Measurements from ENCODE around the gene RGR.

Gene RGR

DNA sequence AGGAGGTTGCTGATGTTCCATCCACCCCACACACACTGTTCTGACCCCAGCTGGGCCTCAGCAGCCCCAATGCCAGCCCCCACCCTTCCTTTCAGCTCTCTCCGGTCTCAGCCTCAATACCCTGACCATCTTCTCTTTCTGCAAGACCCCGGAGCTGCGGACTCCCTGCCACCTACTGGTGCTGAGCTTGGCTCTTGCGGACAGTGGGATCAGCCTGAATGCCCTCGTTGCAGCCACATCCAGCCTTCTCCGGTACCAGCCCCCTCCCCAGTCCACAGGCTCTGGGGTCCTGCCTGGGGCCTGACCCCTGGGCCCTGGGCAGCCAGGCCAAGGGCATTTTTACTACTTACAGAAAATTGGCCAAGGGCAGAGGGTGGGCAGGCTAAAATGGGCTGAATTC is 2.6 kb downstream of the RGR start:
- DNase-seq (ENCODE audit: insufficient read length, low spot score): no peak
- FAIRE-seq: no peak
- TF ChIP-seq POLR2AphosphoS5 (IDR thresholded peaks at IDR 0.05; ENCODE audit: low read depth, low read length) (no peak), TAF1 (IDR thresholded peaks at IDR 0.05; ENCODE audit: low read depth, low read length) (no peak), POU2F2 (IDR thresholded peaks at IDR 0.05; ENCODE audit: low read depth, low read length) (no peak), PAX5 (IDR thresholded peaks at IDR 0.05; ENCODE audit: insufficient read depth, low read length, severe bottlenecking) (no peak), POLR2A (IDR thresholded peaks at IDR 0.05; ENCODE audit: low read depth, low read length) (no peak), SPI1 (IDR thresholded peaks at IDR 0.05; ENCODE audit: low read depth, low read length) (no peak)

DNA sequence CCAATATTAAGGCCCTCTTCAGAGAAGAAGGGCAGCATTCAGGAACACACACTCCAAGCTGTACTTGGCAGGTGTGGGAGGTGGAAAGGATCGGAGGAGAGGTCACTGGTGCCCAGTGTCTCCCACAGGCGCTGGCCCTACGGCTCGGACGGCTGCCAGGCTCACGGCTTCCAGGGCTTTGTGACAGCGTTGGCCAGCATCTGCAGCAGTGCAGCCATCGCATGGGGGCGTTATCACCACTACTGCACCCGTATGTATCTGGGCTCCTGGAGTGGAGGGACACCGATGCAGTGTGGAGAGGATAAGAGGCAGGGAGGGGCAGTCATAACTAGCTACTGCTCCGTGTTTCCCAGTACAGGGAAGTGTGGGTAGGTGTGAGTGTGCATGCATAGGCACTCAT is 3.9 kb downstream of the RGR start:
- TF ChIP-seq POU2F2 (IDR thresholded peaks at IDR 0.05; ENCODE audit: low read depth, low read length) (no peak), SPI1 (IDR thresholded peaks at IDR 0.05; ENCODE audit: low read depth, low read length) (no peak), POLR2AphosphoS5 (IDR thresholded peaks at IDR 0.05; ENCODE audit: low read depth, low read length) (no peak), POLR2A (IDR thresholded peaks at IDR 0.05; ENCODE audit: low read depth, low read length) (no peak), TAF1 (IDR thresholded peaks at IDR 0.05; ENCODE audit: low read depth, low read length) (no peak), PAX5 (IDR thresholded peaks at IDR 0.05; ENCODE audit: insufficient read depth, low read length, severe bottlenecking) (no peak)
- no peak for DNase-seq (ENCODE audit: insufficient read length, low spot score)
- FAIRE-seq: no peak

DNA sequence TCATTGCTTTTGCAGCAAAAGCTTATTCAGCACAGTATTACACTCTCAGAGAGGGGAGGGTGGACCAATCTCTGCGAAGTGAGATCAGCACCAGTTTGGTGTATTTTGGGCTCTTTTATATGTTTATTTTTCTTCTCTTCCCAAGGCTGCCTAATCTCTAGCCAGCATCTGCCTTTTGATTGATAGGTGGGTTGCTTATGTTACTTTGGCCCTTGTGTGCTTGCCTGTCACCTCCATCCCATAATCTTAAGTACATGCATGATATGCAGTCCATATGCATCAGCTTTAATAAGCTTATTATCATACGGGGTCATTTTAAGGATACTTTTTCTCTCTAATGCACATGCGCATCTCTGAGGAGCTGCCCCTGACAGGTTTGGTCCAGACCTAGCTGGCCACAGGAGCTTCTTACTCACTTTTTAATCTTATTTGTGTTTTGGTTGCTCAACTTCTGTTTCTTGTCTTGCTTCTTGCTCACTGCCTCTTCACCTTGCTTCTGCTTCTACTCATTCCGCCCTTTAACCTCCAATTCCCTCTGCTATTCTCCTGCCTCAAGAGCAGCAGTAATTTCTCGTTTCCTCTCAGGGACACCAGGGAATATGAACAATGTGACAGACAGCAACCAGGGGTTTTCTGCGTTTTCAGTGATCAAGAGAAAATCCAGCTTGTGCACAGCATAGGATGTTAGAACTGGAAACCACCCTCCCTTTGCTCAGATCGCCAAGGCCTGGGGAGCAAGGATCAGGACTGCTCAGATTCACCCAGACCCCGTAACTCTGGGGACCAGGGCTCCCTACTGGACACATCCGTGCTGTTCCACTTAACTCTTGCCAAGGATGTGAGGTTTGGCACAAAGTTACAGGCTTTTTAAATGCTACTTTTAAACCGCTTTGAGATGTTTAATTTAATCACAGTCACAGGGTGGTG is 10.0 kb downstream of the RGR start:
- DNase-seq (ENCODE audit: insufficient read length, low spot score): no peak
- TF ChIP-seq POLR2A (IDR thresholded peaks at IDR 0.05; ENCODE audit: low read depth, low read length) (no peak), PAX5 (IDR thresholded peaks at IDR 0.05; ENCODE audit: insufficient read depth, low read length, severe bottlenecking) (no peak), TAF1 (IDR thresholded peaks at IDR 0.05; ENCODE audit: low read depth, low read length) (no peak), SPI1 (IDR thresholded peaks at IDR 0.05; ENCODE audit: low read depth, low read length) (no peak), POLR2AphosphoS5 (IDR thresholded peaks at IDR 0.05; ENCODE audit: low read depth, low read length) (no peak), POU2F2 (IDR thresholded peaks at IDR 0.05; ENCODE audit: low read depth, low read length) (no peak)
- FAIRE-seq: no peak

DNA sequence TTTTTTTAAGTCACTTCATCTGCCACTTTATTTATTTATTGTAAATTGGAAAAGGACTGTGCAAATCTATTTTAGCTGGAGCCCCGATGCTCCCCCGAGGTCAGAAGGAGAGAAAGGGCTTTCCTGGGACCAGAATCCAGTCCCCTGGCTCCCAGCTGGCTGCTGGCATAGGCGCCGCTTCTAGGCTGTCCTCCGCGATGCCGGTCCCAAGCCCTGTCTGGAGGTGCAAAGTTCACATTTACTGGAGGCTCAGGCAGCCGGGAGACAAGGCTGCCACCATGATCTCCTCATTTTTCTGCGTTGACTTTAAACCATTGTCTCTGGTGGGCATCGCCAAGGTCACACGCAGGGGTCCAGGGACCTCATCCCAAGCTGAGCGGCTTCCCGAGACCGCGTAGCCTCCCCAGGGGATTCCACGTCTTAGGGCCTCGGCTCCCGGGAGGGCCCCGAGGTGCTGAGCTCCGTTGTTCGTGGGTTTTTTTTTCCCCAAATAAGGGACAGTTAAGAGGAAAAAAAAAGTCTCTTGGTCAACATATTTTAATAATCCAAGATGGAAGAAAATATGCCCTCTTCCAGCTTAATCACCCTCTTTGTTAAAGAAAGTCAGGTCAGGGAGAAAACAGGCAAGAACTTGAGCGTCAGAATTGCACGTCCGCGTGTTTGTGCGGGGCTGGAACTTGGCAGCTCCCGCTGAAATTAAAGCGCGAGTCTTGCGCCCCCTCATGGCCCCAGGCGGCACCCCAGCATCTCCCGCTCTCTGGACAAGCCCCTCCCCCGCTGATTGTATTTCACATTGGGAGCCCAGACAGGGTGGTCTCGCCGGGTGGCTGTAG is 11.9 kb downstream of the RGR start:
- no peak for DNase-seq (ENCODE audit: insufficient read length, low spot score)
- FAIRE-seq: no peak
- no peak for TF ChIP-seq SPI1 (IDR thresholded peaks at IDR 0.05; ENCODE audit: low read depth, low read length)
- TF ChIP-seq POU2F2 (IDR thresholded peaks at IDR 0.05; ENCODE audit: low read depth, low read length): no peak
- TF ChIP-seq PAX5 (IDR thresholded peaks at IDR 0.05; ENCODE audit: insufficient read depth, low read length, severe bottlenecking): no peak
- TF ChIP-seq POLR2AphosphoS5 (IDR thresholded peaks at IDR 0.05; ENCODE audit: low read depth, low read length): no peak
- TF ChIP-seq POLR2A (IDR thresholded peaks at IDR 0.05; ENCODE audit: low read depth, low read length): no peak
- TF ChIP-seq TAF1 (IDR thresholded peaks at IDR 0.05; ENCODE audit: low read depth, low read length): no peak

DNA sequence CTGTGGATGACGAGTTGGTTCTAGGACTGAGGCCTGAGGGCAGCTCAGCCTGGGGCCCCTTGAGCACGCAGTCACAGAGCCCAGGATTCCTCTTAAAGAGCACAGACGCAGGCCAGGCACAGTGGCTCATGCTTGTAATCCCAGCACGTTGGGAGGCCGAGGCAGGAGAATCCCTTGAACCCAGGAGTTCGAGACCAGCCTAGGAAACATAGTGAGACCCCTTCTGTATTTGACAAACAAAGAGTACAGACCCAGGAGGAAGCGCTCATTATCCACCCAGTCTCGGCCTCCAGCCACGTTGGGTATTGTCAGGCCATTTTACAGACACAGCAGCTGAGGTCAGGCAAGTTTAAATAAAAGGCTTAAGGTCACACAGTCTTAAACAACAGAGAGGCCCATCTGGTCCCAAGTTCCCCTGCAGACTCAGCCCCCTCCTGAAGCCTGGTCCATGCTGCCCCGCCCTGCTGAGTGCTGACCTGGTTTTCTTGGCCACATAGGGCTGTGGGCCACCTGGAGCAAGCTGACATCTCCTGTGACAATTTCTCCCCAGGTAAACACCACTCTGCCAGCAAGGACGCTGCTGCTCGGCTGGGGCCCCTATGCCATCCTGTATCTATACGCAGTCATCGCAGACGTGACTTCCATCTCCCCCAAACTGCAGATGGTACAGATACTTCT is 12.6 kb downstream of the RGR start:
- TF ChIP-seq PAX5 (IDR thresholded peaks at IDR 0.05; ENCODE audit: insufficient read depth, low read length, severe bottlenecking) (no peak), POU2F2 (IDR thresholded peaks at IDR 0.05; ENCODE audit: low read depth, low read length) (no peak), TAF1 (IDR thresholded peaks at IDR 0.05; ENCODE audit: low read depth, low read length) (no peak), POLR2A (IDR thresholded peaks at IDR 0.05; ENCODE audit: low read depth, low read length) (no peak), SPI1 (IDR thresholded peaks at IDR 0.05; ENCODE audit: low read depth, low read length) (no peak), POLR2AphosphoS5 (IDR thresholded peaks at IDR 0.05; ENCODE audit: low read depth, low read length) (no peak)
- FAIRE-seq (no peak), DNase-seq (ENCODE audit: insufficient read length, low spot score) (no peak)

DNA sequence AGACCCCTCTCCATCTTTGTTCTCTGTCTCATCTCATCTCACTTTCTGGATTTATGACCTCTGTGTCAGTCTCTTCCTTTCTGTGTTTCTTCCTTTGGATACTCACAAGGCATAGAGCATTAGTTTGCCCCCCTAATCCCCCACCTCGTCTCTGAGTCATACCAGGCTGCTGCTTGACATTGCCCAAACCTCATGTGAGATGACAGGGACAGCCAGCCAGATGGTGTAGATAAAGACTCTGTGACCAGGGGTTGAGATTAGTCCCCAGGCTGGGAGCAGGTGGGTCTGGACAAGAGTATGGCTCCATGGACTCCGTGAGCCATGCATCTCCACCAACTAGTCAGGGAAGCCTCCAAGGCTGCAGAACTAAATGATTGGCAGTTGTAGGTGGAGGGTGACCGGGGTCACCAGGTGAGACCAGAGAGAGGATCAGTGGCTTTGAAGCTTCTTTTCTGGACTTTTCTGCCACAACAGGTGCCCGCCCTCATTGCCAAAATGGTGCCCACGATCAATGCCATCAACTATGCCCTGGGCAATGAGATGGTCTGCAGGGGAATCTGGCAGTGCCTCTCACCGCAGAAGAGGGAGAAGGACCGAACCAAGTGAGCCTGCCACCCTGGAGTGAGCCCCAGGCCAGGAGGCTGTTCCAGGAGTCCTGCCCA is 13.3 kb downstream of the RGR start:
- FAIRE-seq: no peak
- TF ChIP-seq PAX5 (IDR thresholded peaks at IDR 0.05; ENCODE audit: insufficient read depth, low read length, severe bottlenecking): no peak
- TF ChIP-seq SPI1 (IDR thresholded peaks at IDR 0.05; ENCODE audit: low read depth, low read length): no peak
- TF ChIP-seq POLR2AphosphoS5 (IDR thresholded peaks at IDR 0.05; ENCODE audit: low read depth, low read length): no peak
- no peak for TF ChIP-seq POU2F2 (IDR thresholded peaks at IDR 0.05; ENCODE audit: low read depth, low read length)
- TF ChIP-seq TAF1 (IDR thresholded peaks at IDR 0.05; ENCODE audit: low read depth, low read length): no peak
- no peak for TF ChIP-seq POLR2A (IDR thresholded peaks at IDR 0.05; ENCODE audit: low read depth, low read length)
- no peak for DNase-seq (ENCODE audit: insufficient read length, low spot score)

GRCh38 chr10:84261236-84261915 is 16.5 kb downstream of the RGR start:
- no peak for FAIRE-seq
- no peak for DNase-seq (ENCODE audit: insufficient read length, low spot score)
- TF ChIP-seq POLR2AphosphoS5 (IDR thresholded peaks at IDR 0.05; ENCODE audit: low read depth, low read length) (no peak), TAF1 (IDR thresholded peaks at IDR 0.05; ENCODE audit: low read depth, low read length) (no peak)

DNA sequence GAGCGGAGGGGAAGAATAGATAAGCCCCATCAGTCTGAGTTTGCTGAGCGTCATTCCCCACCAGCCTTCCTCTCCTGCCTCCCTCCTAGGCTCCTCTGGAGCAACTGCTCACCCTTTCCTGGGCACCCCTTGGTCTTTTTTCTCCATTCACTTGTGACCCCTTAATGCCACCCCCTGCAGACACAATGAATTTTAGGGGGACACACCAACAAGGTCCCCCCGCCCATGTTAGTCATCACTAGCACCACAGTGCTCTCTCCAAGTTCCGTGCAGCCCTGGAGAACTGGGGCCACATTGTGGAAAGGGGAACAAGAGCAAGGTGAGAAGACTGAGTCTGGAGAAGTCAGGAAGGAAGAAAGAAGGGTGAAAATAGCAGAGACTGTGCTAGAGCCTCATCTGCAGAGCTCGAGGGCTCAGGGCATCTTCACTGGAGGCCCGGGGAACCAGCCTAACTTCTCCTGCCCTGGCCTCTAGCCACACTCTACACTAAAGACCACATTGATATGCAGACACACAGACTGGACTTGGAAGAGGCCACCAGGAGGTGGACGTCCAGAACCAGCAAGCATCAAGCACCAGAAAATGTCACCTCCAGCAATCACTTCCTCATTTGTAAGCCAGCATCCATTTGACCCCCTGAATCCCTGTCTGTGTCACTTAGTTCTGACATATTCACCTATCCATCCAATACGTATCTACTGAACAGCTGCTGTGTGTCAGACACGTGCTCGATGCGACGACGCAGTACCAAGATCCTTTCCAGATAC is 17.5 kb downstream of the RGR start:
- no peak for DNase-seq (ENCODE audit: insufficient read length, low spot score)
- FAIRE-seq: no peak
- no peak for TF ChIP-seq POU2F2 (IDR thresholded peaks at IDR 0.05; ENCODE audit: low read depth, low read length)
- peak; percentile 77 for TF ChIP-seq SPI1 (IDR thresholded peaks at IDR 0.05; ENCODE audit: low read depth, low read length)
- no peak for TF ChIP-seq POLR2AphosphoS5 (IDR thresholded peaks at IDR 0.05; ENCODE audit: low read depth, low read length)

Measured in GM12891 (cell line).